ENCODE measurements around the gene SEPTIN10. TPM values are rescaled to one million over a fixed set of nuclear protein-coding genes. Genes with fewer than 3 reads are reported as not detected.

The SEPTIN10 gene
- total RNA-seq, 1 experiment from 2014 or later = 100.0 TPM

DNA sequence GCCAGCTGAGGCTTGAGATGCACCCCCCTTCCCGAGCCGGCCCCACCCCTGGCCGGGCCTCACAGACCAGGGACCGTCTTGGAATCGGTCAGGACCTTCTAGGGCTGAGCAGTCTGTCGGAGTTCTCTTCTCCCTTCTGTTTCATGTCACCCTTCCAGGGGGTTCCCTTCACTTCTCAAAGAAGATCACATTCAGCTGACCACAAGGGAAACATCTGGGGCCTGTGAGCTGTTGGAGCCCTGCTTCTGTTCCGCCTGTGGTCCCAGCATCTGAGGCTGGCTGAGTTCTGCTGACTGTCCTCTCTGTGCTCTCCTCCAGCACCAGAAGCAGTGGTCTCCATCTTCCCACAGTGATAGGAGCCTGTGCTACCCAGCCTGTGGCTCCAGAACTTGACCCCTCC is 106.5 kb downstream of the SEPTIN10 start:
- Histone ChIP-seq H3K4me1 (ENCODE audit: control insufficient read depth, insufficient read depth, low read length) (no peaks in the 10 kb centered on the region), H3K36me3 (ENCODE audit: control insufficient read depth, insufficient read depth, low read length) (no peaks in the 10 kb centered on the region), H3K9me3 (ENCODE audit: control insufficient read depth, insufficient read depth, low read depth, low read length) (no peaks in the 10 kb centered on the region), H3K4me3 (ENCODE audit: low read depth in 2 of 2, low read length in 2 of 2) (no peak overlapping the region), H3K27ac (ENCODE audit: low read length) (no peak overlapping the region), H3K27me3 (ENCODE audit: control insufficient read depth, insufficient read depth, low read length) (no peaks in the 10 kb centered on the region)
- intact Hi-C loops (cut with micrococcal nuclease; ENCODE audit: unreplicated experiment) (no loop called here), in situ Hi-C loops (cut with HindIII; ENCODE audit: low pct_unique_long_range_greater_than_20kb, low sequenced_read_pairs) (no loop called here)
- POLR2A ChIA-PET = no interaction called here
- CTCF ChIA-PET = interaction anchor here (0.5 kb wide), 1 partner anchor 344 kb away, joined by 5 read pairs; no protein-coding TSS in a partner anchor
- ATAC-seq (no peak), DNase-seq (ENCODE audit: low read depth, low spot score) (no peak)
- no TSS peak for BruUV-seq (replicated peaks)
- TF ChIP-seq POLR2AphosphoS5 (IDR thresholded peaks at IDR 0.05; ENCODE audit: low read depth, low read length) = no peak
- TF ChIP-seq, protein P1, sequence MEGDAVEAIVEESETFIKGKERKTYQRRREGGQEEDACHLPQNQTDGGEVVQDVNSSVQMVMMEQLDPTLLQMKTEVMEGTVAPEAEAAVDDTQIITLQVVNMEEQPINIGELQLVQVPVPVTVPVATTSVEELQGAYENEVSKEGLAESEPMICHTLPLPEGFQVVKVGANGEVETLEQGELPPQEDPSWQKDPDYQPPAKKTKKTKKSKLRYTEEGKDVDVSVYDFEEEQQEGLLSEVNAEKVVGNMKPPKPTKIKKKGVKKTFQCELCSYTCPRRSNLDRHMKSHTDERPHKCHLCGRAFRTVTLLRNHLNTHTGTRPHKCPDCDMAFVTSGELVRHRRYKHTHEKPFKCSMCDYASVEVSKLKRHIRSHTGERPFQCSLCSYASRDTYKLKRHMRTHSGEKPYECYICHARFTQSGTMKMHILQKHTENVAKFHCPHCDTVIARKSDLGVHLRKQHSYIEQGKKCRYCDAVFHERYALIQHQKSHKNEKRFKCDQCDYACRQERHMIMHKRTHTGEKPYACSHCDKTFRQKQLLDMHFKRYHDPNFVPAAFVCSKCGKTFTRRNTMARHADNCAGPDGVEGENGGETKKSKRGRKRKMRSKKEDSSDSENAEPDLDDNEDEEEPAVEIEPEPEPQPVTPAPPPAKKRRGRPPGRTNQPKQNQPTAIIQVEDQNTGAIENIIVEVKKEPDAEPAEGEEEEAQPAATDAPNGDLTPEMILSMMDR (IDR thresholded peaks at IDR 0.05) = no peak
- TF ChIP-seq TCF7L2 (IDR thresholded peaks at IDR 0.05; ENCODE audit: low read depth, low read length) = no peak

DNA sequence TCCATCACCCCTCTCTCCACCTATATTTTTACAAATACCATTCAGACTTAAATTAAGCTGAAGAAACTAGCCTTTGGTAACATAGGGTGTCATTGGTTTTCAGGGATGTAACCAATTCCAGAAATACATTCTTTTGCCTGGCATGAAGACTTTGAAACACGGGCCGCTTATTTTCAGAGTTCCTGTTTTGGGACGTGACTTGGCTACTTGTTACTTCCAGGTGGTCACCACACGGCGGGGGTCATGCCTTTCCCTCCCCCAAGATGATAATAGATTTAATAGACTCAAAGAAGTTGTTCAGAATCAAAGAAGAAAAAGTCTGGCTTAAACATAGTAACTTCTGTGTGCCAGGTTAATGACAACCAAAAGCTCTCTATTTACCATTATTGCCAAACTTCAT is 110.6 kb downstream of the SEPTIN10 start:
- Histone ChIP-seq H3K27me3 (ENCODE audit: control insufficient read depth, insufficient read depth, low read length) (no peaks in the 10 kb centered on the region), H3K9me3 (ENCODE audit: control insufficient read depth, insufficient read depth, low read depth, low read length) (no peaks in the 10 kb centered on the region), H3K36me3 (ENCODE audit: control insufficient read depth, insufficient read depth, low read length) (no peaks in the 10 kb centered on the region), H3K27ac (ENCODE audit: low read length) (no peak overlapping the region), H3K4me1 (ENCODE audit: control insufficient read depth, insufficient read depth, low read length) (no peaks in the 10 kb centered on the region), H3K4me3 (ENCODE audit: low read depth in 2 of 2, low read length in 2 of 2) (no peak overlapping the region)
- BruUV-seq (replicated peaks) = no TSS peak
- intact Hi-C loops (cut with micrococcal nuclease; ENCODE audit: unreplicated experiment) = no loop called here
- ATAC-seq (no peak), DNase-seq (ENCODE audit: low read depth, low spot score) (no peak)
- TF ChIP-seq SIN3A (IDR thresholded peaks at IDR 0.05; ENCODE audit: borderline replicate concordance, insufficient read depth, low read depth, low read length) (no peak), POLR2AphosphoS5 (IDR thresholded peaks at IDR 0.05; ENCODE audit: low read depth, low read length) (no peak), TCF7L2 (IDR thresholded peaks at IDR 0.05; ENCODE audit: low read depth, low read length) (no peak)
- TF ChIP-seq, protein P2, sequence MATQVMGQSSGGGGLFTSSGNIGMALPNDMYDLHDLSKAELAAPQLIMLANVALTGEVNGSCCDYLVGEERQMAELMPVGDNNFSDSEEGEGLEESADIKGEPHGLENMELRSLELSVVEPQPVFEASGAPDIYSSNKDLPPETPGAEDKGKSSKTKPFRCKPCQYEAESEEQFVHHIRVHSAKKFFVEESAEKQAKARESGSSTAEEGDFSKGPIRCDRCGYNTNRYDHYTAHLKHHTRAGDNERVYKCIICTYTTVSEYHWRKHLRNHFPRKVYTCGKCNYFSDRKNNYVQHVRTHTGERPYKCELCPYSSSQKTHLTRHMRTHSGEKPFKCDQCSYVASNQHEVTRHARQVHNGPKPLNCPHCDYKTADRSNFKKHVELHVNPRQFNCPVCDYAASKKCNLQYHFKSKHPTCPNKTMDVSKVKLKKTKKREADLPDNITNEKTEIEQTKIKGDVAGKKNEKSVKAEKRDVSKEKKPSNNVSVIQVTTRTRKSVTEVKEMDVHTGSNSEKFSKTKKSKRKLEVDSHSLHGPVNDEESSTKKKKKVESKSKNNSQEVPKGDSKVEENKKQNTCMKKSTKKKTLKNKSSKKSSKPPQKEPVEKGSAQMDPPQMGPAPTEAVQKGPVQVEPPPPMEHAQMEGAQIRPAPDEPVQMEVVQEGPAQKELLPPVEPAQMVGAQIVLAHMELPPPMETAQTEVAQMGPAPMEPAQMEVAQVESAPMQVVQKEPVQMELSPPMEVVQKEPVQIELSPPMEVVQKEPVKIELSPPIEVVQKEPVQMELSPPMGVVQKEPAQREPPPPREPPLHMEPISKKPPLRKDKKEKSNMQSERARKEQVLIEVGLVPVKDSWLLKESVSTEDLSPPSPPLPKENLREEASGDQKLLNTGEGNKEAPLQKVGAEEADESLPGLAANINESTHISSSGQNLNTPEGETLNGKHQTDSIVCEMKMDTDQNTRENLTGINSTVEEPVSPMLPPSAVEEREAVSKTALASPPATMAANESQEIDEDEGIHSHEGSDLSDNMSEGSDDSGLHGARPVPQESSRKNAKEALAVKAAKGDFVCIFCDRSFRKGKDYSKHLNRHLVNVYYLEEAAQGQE (IDR thresholded peaks at IDR 0.05; ENCODE audit: insufficient read depth in 1 of 2, low read depth in 2 of 2, low read length in 1 of 2) = no peak
- POLR2A ChIA-PET = no interaction called here
- CTCF ChIA-PET = no interaction called here
- in situ Hi-C loops (cut with HindIII; ENCODE audit: low pct_unique_long_range_greater_than_20kb, low sequenced_read_pairs) = no loop called here

DNA sequence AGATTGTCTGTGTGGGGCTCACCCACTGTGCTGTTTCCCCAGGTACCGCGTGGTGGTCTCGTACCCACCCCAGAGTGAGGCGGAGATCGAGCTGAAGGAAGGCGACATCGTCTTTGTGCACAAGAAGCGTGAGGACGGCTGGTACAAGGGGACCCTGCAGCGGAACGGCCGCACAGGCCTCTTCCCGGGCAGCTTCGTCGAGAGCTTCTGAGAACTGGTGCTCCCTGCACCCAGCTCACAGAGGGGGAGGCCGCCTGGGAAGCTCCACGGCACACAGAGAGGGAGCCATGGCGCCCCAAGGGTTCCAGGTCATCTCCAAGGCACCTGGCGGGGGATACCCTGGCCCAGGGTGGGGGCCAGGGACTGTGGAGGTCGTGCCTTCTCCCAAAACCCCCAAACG is 112.3 kb downstream of the SEPTIN10 start:
- ATAC-seq (no peak), DNase-seq (ENCODE audit: low read depth, low spot score) (no peak)
- Histone ChIP-seq H3K4me3 (ENCODE audit: low read depth in 2 of 2, low read length in 2 of 2) (no peak overlapping the region), H3K36me3 (ENCODE audit: control insufficient read depth, insufficient read depth, low read length) (no peaks in the 10 kb centered on the region), H3K27ac (ENCODE audit: low read length) (no peak overlapping the region), H3K27me3 (ENCODE audit: control insufficient read depth, insufficient read depth, low read length) (no peaks in the 10 kb centered on the region), H3K4me1 (ENCODE audit: control insufficient read depth, insufficient read depth, low read length) (no peaks in the 10 kb centered on the region), H3K9me3 (ENCODE audit: control insufficient read depth, insufficient read depth, low read depth, low read length) (no peaks in the 10 kb centered on the region)
- TF ChIP-seq, protein P2 (IDR thresholded peaks at IDR 0.05; ENCODE audit: insufficient read depth in 1 of 2, low read depth in 2 of 2, low read length in 1 of 2) = no peak
- TF ChIP-seq TCF7L2 (IDR thresholded peaks at IDR 0.05; ENCODE audit: low read depth, low read length) = no peak
- TF ChIP-seq SIN3A (IDR thresholded peaks at IDR 0.05; ENCODE audit: borderline replicate concordance, insufficient read depth, low read depth, low read length) = no peak
- TF ChIP-seq, protein P1 (IDR thresholded peaks at IDR 0.05) = no peak
- TF ChIP-seq POLR2AphosphoS5 (IDR thresholded peaks at IDR 0.05; ENCODE audit: low read depth, low read length) = no peak
- intact Hi-C loops (cut with micrococcal nuclease; ENCODE audit: unreplicated experiment) = no loop called here
- no TSS peak for BruUV-seq (replicated peaks)
- CTCF ChIA-PET = no interaction called here
- in situ Hi-C loops (cut with HindIII; ENCODE audit: low pct_unique_long_range_greater_than_20kb, low sequenced_read_pairs) = no loop called here
- POLR2A ChIA-PET = no interaction called here
